ENCODE measurements around the gene BORA.
"Not testable (repeated sequence)": the region's sequence is repeated elsewhere in the genome, so short reads cannot be mapped to it uniquely, and the experiment has no call there.

Gene BORA

GRCh38 chr13:72700509-72700908 lies 27.2 kb upstream of the BORA start:
- no peaks in the 10 kb centered on the region for H3K4me1 ChIP-seq (ENCODE audit: control insufficient read depth, insufficient read depth, low read length, poor library complexity, severe bottlenecking)
- H3K4me3 ChIP-seq (ENCODE audit: insufficient read depth, low read depth, low read length, poor library complexity, severe bottlenecking), result no peak overlapping the region
- no peak overlapping the region for H3K27ac ChIP-seq (ENCODE audit: insufficient read depth, low read length, poor library complexity, severe bottlenecking)
- no peak for DNase-seq
- H3K36me3 ChIP-seq (ENCODE audit: control insufficient read depth, insufficient read depth, low read length), result no peaks in the 10 kb centered on the region
- H3K9me3 ChIP-seq (ENCODE audit: control insufficient read depth, low read length), result no peaks in the 10 kb centered on the region
- no peaks in the 10 kb centered on the region for H3K27me3 ChIP-seq (replicated peaks; ENCODE audit: control insufficient read depth, insufficient read depth, low read length, poor library complexity, severe bottlenecking)

DNA sequence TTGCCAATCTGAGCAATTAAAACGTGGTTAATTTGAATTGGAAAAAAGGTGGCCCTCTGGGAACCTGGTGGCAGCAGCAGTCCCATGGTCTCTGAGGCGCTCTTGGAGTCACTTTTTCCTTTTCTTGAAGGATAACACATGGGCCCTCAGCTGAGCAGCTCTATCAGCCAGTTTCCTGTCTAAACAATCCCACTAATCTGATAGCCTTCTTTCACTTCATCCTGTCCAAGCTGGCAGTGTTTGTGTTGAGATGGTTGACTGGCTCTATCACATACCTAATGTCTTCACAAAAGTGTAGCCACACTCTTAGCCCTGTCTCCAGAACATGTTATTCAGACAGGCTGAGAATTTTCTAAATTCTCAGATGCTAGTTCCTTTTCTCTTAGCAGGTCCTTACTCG lies 10.9 kb upstream of the BORA start:
- Histone ChIP-seq H3K4me1 (ENCODE audit: control insufficient read depth, insufficient read depth, low read length, poor library complexity, severe bottlenecking) (no peaks in the 10 kb centered on the region), H3K27ac (ENCODE audit: insufficient read depth, low read length, poor library complexity, severe bottlenecking) (no peak overlapping the region), H3K36me3 (ENCODE audit: control insufficient read depth, insufficient read depth, low read length) (peaks cover 51% of the 10 kb centered on the region), H3K4me3 (ENCODE audit: insufficient read depth, low read depth, low read length, poor library complexity, severe bottlenecking) (no peak overlapping the region), H3K27me3 (replicated peaks; ENCODE audit: control insufficient read depth, insufficient read depth, low read length, poor library complexity, severe bottlenecking) (no peaks in the 10 kb centered on the region), H3K9me3 (ENCODE audit: control insufficient read depth, low read length) (peaks cover 5% of the 10 kb centered on the region)
- no peak for DNase-seq

DNA sequence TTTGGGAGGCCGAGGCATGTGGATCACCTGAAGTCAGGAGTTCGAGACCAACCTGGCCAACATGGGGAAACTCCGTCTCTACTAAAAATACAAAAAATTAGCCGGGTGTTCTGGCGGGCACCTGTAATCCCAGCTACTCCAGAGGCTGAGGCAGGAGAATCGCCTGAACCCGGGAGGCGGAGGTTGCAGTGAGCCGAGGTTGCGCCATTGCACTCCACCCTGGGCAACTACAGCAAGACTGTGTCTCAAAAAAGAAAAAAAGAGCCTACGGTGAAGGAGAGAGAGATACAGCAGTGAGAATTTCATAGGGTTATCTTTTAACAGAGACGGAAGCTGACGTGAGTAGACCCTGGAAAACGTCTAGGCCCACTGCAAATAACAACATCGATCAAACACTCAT lies 1.5 kb upstream of the BORA start:
- not testable (repeated sequence) for H3K4me1 ChIP-seq (ENCODE audit: control insufficient read depth, insufficient read depth, low read length, poor library complexity, severe bottlenecking); H3K27ac ChIP-seq (ENCODE audit: insufficient read depth, low read length, poor library complexity, severe bottlenecking); H3K36me3 ChIP-seq (ENCODE audit: control insufficient read depth, insufficient read depth, low read length); H3K27me3 ChIP-seq (replicated peaks; ENCODE audit: control insufficient read depth, insufficient read depth, low read length, poor library complexity, severe bottlenecking); DNase-seq; H3K9me3 ChIP-seq (ENCODE audit: control insufficient read depth, low read length)
- H3K4me3 ChIP-seq (ENCODE audit: insufficient read depth, low read depth, low read length, poor library complexity, severe bottlenecking), result peak overlapping the region; percentile 83

DNA sequence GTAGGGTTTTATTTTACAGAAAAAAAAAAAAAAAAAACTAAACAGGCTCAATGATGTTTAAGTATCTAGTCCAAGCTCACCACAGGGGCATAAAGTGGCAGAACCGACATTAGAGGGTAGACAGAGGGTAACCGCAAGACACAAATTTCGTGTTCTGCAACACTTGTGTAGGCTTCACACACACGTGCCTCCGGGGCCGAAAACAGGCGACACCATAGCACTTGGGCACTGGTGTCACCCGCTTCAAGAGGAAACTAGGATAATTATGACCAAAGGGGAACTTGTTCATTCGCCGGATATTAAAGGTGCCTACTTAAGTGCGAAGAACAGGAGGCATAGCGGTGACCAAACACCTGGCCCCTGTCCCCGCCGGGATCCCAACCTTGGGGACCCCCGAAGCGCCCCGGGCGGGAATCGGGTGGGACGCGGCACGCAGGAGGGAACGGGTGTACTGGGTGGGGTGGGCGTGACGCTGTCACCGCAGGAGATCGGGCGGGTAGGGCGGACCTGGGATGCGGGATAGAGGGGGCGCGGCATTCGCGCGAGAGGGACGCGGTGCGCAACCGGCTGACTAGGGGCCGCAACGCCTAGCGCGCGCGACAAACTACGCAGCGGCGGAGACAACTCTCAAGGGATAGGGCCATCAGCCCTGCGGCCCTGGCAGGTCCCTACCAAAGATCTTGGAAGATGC lies 852 bp upstream of the BORA start:
- H3K4me1 ChIP-seq (ENCODE audit: control insufficient read depth, insufficient read depth, low read length, poor library complexity, severe bottlenecking), result peaks cover 9% of the 10 kb centered on the region
- peak overlapping the region; percentile 83 for H3K4me3 ChIP-seq (ENCODE audit: insufficient read depth, low read depth, low read length, poor library complexity, severe bottlenecking)
- H3K27me3 ChIP-seq (replicated peaks; ENCODE audit: control insufficient read depth, insufficient read depth, low read length, poor library complexity, severe bottlenecking), result no peaks in the 10 kb centered on the region
- H3K9me3 ChIP-seq (ENCODE audit: control insufficient read depth, low read length), result no peaks in the 10 kb centered on the region
- H3K36me3 ChIP-seq (ENCODE audit: control insufficient read depth, insufficient read depth, low read length), result peaks cover 3% of the 10 kb centered on the region
- DNase-seq, result peak; percentile 0 to 46 (median 15)
- H3K27ac ChIP-seq (ENCODE audit: insufficient read depth, low read length, poor library complexity, severe bottlenecking), result peak overlapping the region; percentile 68

DNA sequence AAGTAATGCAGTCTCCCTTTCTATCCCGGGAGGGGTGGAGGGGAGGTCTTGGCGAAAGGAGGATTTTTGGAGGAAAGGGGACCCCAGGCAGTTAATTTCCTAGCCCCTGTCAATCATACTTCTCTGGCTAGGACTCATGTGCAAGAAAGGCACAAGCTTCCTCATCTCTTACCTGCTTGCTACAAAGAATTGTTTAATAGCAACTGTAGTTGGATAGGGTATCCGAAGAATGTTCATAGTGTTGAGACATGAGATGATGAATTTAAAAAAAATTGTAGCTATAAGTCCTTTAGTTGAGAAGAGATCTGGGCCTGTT lies 525 bp downstream of the BORA start:
- Histone ChIP-seq H3K27me3 (replicated peaks; ENCODE audit: control insufficient read depth, insufficient read depth, low read length, poor library complexity, severe bottlenecking) (no peaks in the 10 kb centered on the region), H3K9me3 (ENCODE audit: control insufficient read depth, low read length) (no peaks in the 10 kb centered on the region), H3K4me3 (ENCODE audit: insufficient read depth, low read depth, low read length, poor library complexity, severe bottlenecking) (peak overlapping the region; percentile 83), H3K27ac (ENCODE audit: insufficient read depth, low read length, poor library complexity, severe bottlenecking) (peak overlapping the region; percentile 62), H3K36me3 (ENCODE audit: control insufficient read depth, insufficient read depth, low read length) (peaks cover 3% of the 10 kb centered on the region), H3K4me1 (ENCODE audit: control insufficient read depth, insufficient read depth, low read length, poor library complexity, severe bottlenecking) (peaks cover 9% of the 10 kb centered on the region)
- DNase-seq, result no peak

DNA sequence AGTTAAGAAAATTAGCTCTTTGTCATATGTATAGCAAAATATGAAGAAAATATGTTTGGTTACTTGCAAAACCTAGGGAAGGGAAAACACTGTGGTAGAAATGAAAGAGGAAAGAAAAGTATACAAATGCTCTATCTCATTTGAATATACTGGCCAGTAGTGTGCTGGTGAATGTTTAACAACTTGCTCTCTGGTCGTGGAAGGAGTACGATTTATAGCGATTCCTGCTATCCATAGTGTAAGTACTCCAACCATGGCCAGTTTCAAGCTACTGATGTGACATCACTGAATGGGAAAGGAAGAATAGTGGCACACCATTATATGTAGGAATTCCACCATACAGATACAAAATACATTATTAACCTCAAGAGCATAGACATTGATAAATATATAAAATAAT lies 9.3 kb downstream of the BORA start:
- Histone ChIP-seq H3K27me3 (replicated peaks; ENCODE audit: control insufficient read depth, insufficient read depth, low read length, poor library complexity, severe bottlenecking) (no peaks in the 10 kb centered on the region), H3K4me1 (ENCODE audit: control insufficient read depth, insufficient read depth, low read length, poor library complexity, severe bottlenecking) (no peaks in the 10 kb centered on the region), H3K27ac (ENCODE audit: insufficient read depth, low read length, poor library complexity, severe bottlenecking) (no peak overlapping the region), H3K4me3 (ENCODE audit: insufficient read depth, low read depth, low read length, poor library complexity, severe bottlenecking) (no peak overlapping the region), H3K36me3 (ENCODE audit: control insufficient read depth, insufficient read depth, low read length) (peaks cover 10% of the 10 kb centered on the region), H3K9me3 (ENCODE audit: control insufficient read depth, low read length) (no peaks in the 10 kb centered on the region)
- DNase-seq, result no peak

DNA sequence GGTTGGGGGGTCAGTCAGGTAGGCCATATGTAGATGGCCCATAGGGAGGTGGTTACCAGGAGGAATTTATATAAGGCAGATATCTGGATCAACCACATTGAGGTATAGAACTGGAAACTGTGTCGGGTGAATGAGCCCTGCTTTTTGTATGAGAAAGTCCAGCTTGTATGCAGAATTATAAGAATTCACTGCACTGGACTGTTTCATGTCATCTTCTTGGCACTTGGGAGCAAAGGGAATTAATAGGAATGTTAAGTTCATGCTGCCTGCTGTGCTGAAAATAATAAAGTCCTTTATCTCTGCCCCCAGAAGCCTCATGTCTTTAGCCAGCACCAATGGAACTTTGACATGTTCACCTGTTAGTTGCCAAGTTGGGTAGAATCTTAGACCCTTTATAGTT lies 12.3 kb downstream of the BORA start:
- no peaks in the 10 kb centered on the region for H3K27me3 ChIP-seq (replicated peaks; ENCODE audit: control insufficient read depth, insufficient read depth, low read length, poor library complexity, severe bottlenecking)
- H3K9me3 ChIP-seq (ENCODE audit: control insufficient read depth, low read length), result no peaks in the 10 kb centered on the region
- no peak overlapping the region for H3K4me3 ChIP-seq (ENCODE audit: insufficient read depth, low read depth, low read length, poor library complexity, severe bottlenecking)
- H3K27ac ChIP-seq (ENCODE audit: insufficient read depth, low read length, poor library complexity, severe bottlenecking), result no peak overlapping the region
- peaks cover 18% of the 10 kb centered on the region for H3K36me3 ChIP-seq (ENCODE audit: control insufficient read depth, insufficient read depth, low read length)
- no peaks in the 10 kb centered on the region for H3K4me1 ChIP-seq (ENCODE audit: control insufficient read depth, insufficient read depth, low read length, poor library complexity, severe bottlenecking)
- no peak for DNase-seq

GRCh38 chr13:72745260-72745659 lies 17.5 kb downstream of the BORA start:
- Histone ChIP-seq H3K36me3 (ENCODE audit: control insufficient read depth, insufficient read depth, low read length) (peaks cover 13% of the 10 kb centered on the region), H3K9me3 (ENCODE audit: control insufficient read depth, low read length) (no peaks in the 10 kb centered on the region), H3K27ac (ENCODE audit: insufficient read depth, low read length, poor library complexity, severe bottlenecking) (no peak overlapping the region), H3K4me3 (ENCODE audit: insufficient read depth, low read depth, low read length, poor library complexity, severe bottlenecking) (no peak overlapping the region), H3K27me3 (replicated peaks; ENCODE audit: control insufficient read depth, insufficient read depth, low read length, poor library complexity, severe bottlenecking) (no peaks in the 10 kb centered on the region), H3K4me1 (ENCODE audit: control insufficient read depth, insufficient read depth, low read length, poor library complexity, severe bottlenecking) (no peaks in the 10 kb centered on the region)
- DNase-seq, result no peak

GRCh38 chr13:72751220-72751619 lies 23.5 kb downstream of the BORA start:
- peaks cover 28% of the 10 kb centered on the region for H3K36me3 ChIP-seq (ENCODE audit: control insufficient read depth, insufficient read depth, low read length)

GRCh38 chr13:72754111-72754510 lies 26.4 kb downstream of the BORA start:
- no peak for DNase-seq
- H3K27ac ChIP-seq (ENCODE audit: insufficient read depth, low read length, poor library complexity, severe bottlenecking), result no peak overlapping the region
- H3K4me1 ChIP-seq (ENCODE audit: control insufficient read depth, insufficient read depth, low read length, poor library complexity, severe bottlenecking), result no peaks in the 10 kb centered on the region
- H3K9me3 ChIP-seq (ENCODE audit: control insufficient read depth, low read length), result no peaks in the 10 kb centered on the region
- H3K4me3 ChIP-seq (ENCODE audit: insufficient read depth, low read depth, low read length, poor library complexity, severe bottlenecking), result no peak overlapping the region
- H3K36me3 ChIP-seq (ENCODE audit: control insufficient read depth, insufficient read depth, low read length), result peaks cover 39% of the 10 kb centered on the region
- H3K27me3 ChIP-seq (replicated peaks; ENCODE audit: control insufficient read depth, insufficient read depth, low read length, poor library complexity, severe bottlenecking), result no peaks in the 10 kb centered on the region

More at GRCh38 chr13:72751220-72751619, 23.5 kb downstream of the BORA start:
- no peaks in the 10 kb centered on the region for H3K9me3 ChIP-seq (ENCODE audit: control insufficient read depth, low read length)
- no peak overlapping the region for H3K27ac ChIP-seq (ENCODE audit: insufficient read depth, low read length, poor library complexity, severe bottlenecking)
- H3K27me3 ChIP-seq (replicated peaks; ENCODE audit: control insufficient read depth, insufficient read depth, low read length, poor library complexity, severe bottlenecking), result no peaks in the 10 kb centered on the region
- DNase-seq, result no peak
- no peak overlapping the region for H3K4me3 ChIP-seq (ENCODE audit: insufficient read depth, low read depth, low read length, poor library complexity, severe bottlenecking)
- H3K4me1 ChIP-seq (ENCODE audit: control insufficient read depth, insufficient read depth, low read length, poor library complexity, severe bottlenecking), result no peaks in the 10 kb centered on the region

Data from effector memory CD4-positive, alpha-beta T cell (primary cell).